Small intestine (tissue), 7 donors: ENCODE results near the gene CR2. TPM values are rescaled to one million over a fixed set of nuclear protein-coding genes. Genes with fewer than 3 reads are reported as not detected.
"Not testable (repeated sequence)": the region's sequence is repeated elsewhere in the genome, so short reads cannot be mapped to it uniquely, and the experiment has no call there.

ENCODE experiments used
- DNase-seq, 2 donors: peaks; one replicate each; pipeline versions ENCODE4 v3.0.0 to v3.0.0-alpha.2; 2013
- FAIRE-seq: peaks from 2 replicates; lab custom pipeline; 2012; peaks lifted over from hg19 to GRCh38; lab: Jason Lieb, UNC
- H3K27ac ChIP-seq, 3 donors: one replicate each; pipeline ENCODE4 v1.5.1; 2013; ENCODE audit warnings: low read length in 2 of 3, mild to moderate bottlenecking in 2 of 3, control low read depth in 1 of 3, inconsistent platforms in 1 of 3, low read depth in 1 of 3, moderate library complexity in 1 of 3
- H3K27me3 ChIP-seq, 3 donors: one replicate each; pipeline ENCODE4 v1.6.1; 2013; ENCODE audit warnings: low read length in 3 of 3, inconsistent platforms in 1 of 3; ENCODE audit not compliant: control insufficient read depth in 3 of 3, insufficient read depth in 3 of 3
- H3K36me3 ChIP-seq, 3 donors: one replicate each; pipeline ENCODE4 v1.6.1; 2013; ENCODE audit warnings: low read length in 3 of 3, inconsistent platforms in 1 of 3, low read depth in 1 of 3, mild to moderate bottlenecking in 1 of 3, moderate library complexity in 1 of 3; ENCODE audit not compliant: control insufficient read depth in 3 of 3, insufficient read depth in 2 of 3
- H3K4me1 ChIP-seq, 3 donors: one replicate each; pipeline ENCODE4 v1.6.1; 2013; ENCODE audit warnings: low read length in 2 of 3, inconsistent platforms in 1 of 3, low read depth in 1 of 3, mild to moderate bottlenecking in 1 of 3, moderate library complexity in 1 of 3; ENCODE audit not compliant: control insufficient read depth in 3 of 3, insufficient read depth in 2 of 3
- H3K4me3 ChIP-seq, 3 donors: one replicate each; pipeline ENCODE4 v1.5.1; 2013; ENCODE audit warnings: low read length in 3 of 3, control low read depth in 1 of 3, inconsistent platforms in 1 of 3, low read depth in 1 of 3, mild to moderate bottlenecking in 1 of 3, moderate library complexity in 1 of 3
- H3K9me3 ChIP-seq, 2 donors: one replicate each; pipeline ENCODE4 v1.6.1; 2013; ENCODE audit warnings: low read depth in 1 of 2, low read length in 1 of 2; ENCODE audit not compliant: control insufficient read depth in 2 of 2, insufficient read depth in 1 of 2
- WGBS, 3 donors: extraction: QIAGEN DNeasy Blood & Tissue Kit; methylation state at CpG; one replicate each; pipeline ENCODE4 v1.1.7; 2013; 5-methylcytosine and 5-hydroxymethylcytosine counted together
- polyA plus RNA-seq, 4 donors: library from polyadenylated mRNA; stranded (reverse) in 3 of 4; unstranded in 1 of 4; fragments of 200-250 nt in 3 of 4; fragments of 120-200 nt in 1 of 4; gene quantifications; one replicate each; pipeline versions ENCODE4 v1.2.1 to v1.2.3, GENCODE V29; 2013
- donor health status: healthy with polysubstance abuse.
- donor health status: control.
- donor health status: control.
- donor health status: Bipolar disorder and iron deficiency.
- donor health status: healthy.

Gene CR2
- polyA plus RNA-seq, 4 donors = 0.22 to 12.0 (median 0.28) TPM

DNA sequence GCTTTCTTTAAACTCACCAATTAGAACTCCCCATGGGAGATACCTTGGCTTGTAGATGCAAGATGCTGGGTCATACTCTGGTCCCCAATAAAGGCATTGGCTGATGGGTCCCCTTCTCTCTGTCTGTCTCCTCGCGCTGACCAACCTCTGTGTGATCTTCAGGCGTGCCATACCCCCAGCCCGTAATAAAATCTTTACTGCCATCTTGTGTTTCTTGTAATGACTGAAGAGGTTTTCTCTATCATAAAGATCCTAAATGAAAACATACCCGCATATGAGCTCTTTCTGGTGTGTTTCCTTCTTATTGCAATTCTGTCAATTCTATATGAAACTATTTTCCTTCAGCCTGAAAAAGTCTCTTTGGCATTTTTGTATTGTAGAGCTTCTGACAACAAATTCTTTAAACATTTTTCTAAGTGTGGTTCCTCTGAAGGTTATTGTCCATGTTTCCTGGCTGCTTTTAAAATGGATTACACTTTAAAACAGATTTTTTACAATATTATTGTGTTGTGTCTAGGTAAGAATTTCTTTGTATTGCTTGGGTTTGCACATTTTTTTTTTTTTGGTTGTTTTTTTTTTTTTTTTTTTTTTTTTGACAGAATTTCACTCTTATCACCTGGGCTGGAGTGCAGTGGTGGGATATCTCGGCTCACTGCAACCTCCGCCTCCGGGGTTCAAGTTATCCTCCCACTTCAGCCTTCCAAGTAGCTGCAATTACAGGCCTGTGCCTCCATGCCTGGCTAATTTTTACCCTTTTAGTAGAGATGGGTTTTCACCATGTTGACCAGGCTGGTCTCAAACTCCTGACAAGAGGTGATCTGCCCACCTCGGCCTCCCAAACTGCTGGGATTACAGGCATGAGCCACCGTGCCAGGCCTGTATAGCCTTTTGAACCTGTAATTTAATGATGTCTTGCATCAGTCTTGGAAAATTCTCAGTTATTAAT is 66.5 kb downstream of the CR2 start:
- H3K9me3 ChIP-seq, H3K4me3 ChIP-seq, FAIRE-seq, H3K4me1 ChIP-seq, DNase-seq, H3K27me3 ChIP-seq, H3K36me3 ChIP-seq, H3K27ac ChIP-seq: not testable (repeated sequence)
- WGBS, 3 donors = 84 to 90% (median 84%) methylated on average over 10 of the region's 10 CpGs

DNA sequence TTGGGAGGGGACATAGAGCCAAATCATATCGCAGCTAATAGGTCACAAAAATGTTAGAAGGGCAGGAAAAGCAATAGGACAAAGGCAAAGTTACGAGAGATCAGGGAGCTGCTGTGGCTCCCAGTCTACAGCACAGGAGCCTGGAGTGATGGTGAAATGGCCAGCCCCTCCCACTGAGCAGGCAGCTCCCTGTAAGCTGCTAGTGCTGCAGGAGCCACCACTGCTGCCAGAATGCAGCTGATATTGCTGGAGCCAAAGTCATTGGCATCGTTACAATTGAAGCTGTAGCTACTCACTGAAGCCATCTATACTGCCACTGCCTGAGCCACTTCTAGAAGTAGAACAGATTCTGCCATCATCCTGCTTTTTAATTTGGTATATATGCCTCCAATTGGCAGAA is 71.1 kb downstream of the CR2 start:
- not testable (repeated sequence) for DNase-seq, H3K4me1 ChIP-seq, FAIRE-seq, H3K9me3 ChIP-seq, H3K36me3 ChIP-seq, H3K4me3 ChIP-seq, H3K27ac ChIP-seq, H3K27me3 ChIP-seq
- WGBS, 3 donors = 60 to 70% (median 64%) methylated on average over 2 of the region's 3 CpGs

DNA sequence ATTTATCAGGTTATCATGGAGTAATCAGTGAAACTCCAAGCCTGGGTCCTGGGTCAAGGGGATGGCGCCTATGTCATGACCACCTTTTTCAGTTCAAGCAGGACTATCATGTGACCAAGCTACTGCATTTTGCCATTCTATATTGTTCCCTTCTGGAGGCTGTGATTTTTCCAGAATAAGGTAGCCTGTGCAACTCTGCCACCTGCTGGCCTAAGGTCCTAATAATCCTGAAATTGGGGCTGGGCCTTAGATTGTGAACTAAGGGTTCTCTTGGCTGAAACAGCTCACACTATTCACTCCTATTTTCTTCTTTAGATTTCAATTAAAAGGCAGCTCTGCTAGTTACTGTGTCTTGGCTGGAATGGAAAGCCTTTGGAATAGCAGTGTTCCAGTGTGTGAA is 74.3 kb downstream of the CR2 start:
- not testable (repeated sequence) for FAIRE-seq, DNase-seq
- WGBS, 3 donors = no CpG with 5 or more reads among the region's 1 CpG

DNA sequence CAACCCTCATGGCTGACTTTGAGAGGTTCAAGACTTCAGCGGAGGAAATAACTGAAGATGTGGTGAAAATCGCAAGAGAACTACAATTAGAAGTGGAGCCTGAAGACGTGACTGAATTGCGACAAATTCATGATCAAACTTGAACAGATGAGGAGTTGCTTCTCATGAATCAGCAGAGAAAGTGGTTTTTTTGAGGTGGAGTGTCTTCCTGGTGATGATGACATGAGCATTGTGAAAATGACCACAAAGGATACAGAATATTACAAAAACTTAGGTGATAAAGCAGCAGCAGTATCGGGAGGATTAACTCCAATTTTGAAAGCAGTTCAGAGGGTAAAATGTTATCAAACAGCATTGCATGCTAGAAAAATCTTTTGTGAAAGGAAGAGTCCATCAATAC is 82.1 kb downstream of the CR2 start:
- H3K9me3 ChIP-seq, DNase-seq, H3K4me1 ChIP-seq, H3K36me3 ChIP-seq, H3K27ac ChIP-seq, FAIRE-seq, H3K27me3 ChIP-seq, H3K4me3 ChIP-seq: not testable (repeated sequence)
- WGBS, 3 donors = no CpG with 5 or more reads among the region's 5 CpGs

More for the DNA sequence above, 74.3 kb downstream of the CR2 start:
- H3K9me3 ChIP-seq, H3K4me1 ChIP-seq, H3K27ac ChIP-seq, H3K36me3 ChIP-seq, H3K4me3 ChIP-seq, H3K27me3 ChIP-seq: not testable (repeated sequence)

Other genes with a start within 250 kb of the CR2 start
- 10 to 100 TPM; 19.7 to 60.2 (median 38.4) TPM for gene CD55, start 132.7 kb upstream of the CR2 start, polyA plus RNA-seq
- gene CR1, start 41.8 kb downstream of the CR2 start, polyA plus RNA-seq = 1 to 10 TPM in 1 of 4 donors, under 1 TPM in 2, not detected in 1; under 0.01 to 1.4 (median 0.40) TPM
- gene CR1L, start 190.8 kb downstream of the CR2 start, polyA plus RNA-seq = under 1 TPM in 1 of 4 donors, not detected in 3; 0.19 TPM